ENCODE data around the gene PHPT1.

Gene PHPT1

DNA sequence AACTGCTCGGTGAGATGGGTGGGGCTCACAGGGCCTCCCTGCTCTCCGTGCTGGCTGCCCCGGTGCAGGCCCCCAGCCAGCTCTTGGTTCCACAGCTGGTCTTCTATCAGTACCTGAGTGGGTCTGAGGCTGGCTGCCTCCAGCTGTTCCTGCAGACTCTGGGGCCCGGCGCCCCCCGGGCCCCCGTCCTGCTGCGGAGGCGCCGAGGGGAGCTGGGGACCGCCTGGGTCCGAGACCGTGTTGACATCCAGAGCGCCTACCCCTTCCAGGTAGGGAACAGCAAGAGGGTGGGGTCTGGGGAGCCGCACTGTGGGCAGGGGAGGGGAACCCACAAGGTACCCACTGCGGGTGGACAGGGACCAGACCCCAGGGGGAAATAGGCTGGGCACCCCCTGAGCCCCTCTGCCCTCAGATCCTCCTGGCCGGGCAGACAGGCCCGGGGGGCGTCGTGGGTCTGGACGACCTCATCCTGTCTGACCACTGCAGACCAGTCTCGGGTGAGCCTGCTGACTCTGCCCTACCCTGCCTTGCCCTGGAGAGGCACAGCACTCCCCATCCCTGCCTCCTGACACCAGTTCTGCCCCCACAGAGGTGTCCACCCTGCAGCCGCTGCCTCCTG, 5.7 kb downstream of the PHPT1 start:
- TF ChIP-seq, protein P1, sequence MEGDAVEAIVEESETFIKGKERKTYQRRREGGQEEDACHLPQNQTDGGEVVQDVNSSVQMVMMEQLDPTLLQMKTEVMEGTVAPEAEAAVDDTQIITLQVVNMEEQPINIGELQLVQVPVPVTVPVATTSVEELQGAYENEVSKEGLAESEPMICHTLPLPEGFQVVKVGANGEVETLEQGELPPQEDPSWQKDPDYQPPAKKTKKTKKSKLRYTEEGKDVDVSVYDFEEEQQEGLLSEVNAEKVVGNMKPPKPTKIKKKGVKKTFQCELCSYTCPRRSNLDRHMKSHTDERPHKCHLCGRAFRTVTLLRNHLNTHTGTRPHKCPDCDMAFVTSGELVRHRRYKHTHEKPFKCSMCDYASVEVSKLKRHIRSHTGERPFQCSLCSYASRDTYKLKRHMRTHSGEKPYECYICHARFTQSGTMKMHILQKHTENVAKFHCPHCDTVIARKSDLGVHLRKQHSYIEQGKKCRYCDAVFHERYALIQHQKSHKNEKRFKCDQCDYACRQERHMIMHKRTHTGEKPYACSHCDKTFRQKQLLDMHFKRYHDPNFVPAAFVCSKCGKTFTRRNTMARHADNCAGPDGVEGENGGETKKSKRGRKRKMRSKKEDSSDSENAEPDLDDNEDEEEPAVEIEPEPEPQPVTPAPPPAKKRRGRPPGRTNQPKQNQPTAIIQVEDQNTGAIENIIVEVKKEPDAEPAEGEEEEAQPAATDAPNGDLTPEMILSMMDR (conservative IDR thresholded peaks at IDR 0.05; ENCODE audit: low read length): no peak
- no peak overlapping the region for H3K4me3 ChIP-seq (ENCODE audit: low read length)
- DNase-seq (ENCODE audit: low read depth): no peak

DNA sequence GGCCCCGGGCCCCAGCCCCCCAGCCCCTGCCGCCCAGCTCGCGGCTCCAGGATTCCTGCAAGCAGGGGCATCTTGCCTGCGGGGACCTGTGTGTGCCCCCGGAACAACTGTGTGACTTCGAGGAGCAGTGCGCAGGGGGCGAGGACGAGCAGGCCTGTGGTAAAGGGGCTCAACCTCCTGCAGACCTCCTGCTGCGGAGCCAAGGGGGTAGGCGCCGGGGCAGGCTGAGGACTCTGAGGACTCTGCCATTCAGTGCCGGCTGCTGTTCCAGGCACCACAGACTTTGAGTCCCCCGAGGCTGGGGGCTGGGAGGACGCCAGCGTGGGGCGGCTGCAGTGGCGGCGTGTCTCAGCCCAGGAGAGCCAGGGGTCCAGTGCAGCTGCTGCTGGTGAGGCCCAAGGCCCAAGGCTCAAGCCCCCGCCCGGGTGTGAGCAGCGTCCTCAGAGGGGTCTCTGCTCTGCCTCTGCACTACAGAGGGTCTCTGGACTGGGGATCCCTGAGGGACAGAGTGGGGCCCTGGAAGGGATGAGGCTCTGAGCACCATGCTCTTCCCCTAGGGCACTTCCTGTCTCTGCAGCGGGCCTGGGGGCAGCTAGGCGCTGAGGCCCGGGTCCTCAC, 6.4 kb downstream of the PHPT1 start:
- TF ChIP-seq, protein P1 (conservative IDR thresholded peaks at IDR 0.05; ENCODE audit: low read length): no peak

DNA sequence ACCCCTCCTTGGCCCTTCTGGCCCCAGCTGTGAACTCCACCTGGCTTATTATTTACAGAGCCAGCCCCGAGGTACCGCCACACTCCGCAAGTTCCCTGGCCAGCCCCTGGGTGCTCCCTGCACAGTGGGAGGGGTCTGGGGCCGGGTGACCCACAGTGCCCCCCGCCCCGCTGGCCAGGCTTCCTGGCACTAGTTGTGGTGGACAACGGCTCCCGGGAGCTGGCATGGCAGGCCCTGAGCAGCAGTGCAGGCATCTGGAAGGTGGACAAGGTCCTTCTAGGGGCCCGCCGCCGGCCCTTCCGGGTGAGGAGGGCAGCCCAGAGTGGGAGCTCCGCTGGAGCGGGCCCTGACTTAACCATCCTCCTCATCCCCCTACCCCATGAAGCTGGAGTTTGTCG, 6.9 kb downstream of the PHPT1 start:
- no peak for DNase-seq (ENCODE audit: low read depth)
- H3K4me3 ChIP-seq (ENCODE audit: low read length): no peak overlapping the region
- TF ChIP-seq, protein P1 (conservative IDR thresholded peaks at IDR 0.05; ENCODE audit: low read length): no peak

More for the DNA sequence above, 6.4 kb downstream of the PHPT1 start:
- no peak for DNase-seq (ENCODE audit: low read depth)
- no peak overlapping the region for H3K4me3 ChIP-seq (ENCODE audit: low read length)

DNA sequence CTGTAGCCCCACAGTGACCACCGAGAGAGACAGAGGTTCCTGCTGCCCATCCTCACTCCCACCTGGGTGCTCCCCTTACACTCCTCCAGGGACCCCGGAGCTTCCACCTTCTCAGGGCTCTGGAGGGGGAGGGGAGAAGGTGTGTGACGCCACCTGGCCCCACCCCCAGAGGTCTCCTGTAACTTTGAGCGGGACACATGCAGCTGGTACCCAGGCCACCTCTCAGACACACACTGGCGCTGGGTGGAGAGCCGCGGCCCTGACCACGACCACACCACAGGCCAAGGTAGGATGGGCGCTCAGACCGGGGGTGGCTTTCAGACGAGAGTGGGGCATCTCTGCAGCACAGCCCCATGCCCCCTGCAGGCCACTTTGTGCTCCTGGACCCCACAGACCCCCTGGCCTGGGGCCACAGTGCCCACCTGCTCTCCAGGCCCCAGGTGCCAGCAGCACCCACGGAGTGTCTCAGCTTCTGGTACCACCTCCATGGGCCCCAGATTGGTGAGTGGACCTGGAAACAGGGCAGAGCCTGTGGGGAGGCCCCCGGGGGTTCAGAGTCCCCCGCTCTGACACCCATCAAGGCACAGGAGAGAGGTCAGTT, 7.4 kb downstream of the PHPT1 start:
- no peak for DNase-seq (ENCODE audit: low read depth)
- H3K4me3 ChIP-seq (ENCODE audit: low read length): no peak overlapping the region
- TF ChIP-seq, protein P1 (conservative IDR thresholded peaks at IDR 0.05; ENCODE audit: low read length): no peak

DNA sequence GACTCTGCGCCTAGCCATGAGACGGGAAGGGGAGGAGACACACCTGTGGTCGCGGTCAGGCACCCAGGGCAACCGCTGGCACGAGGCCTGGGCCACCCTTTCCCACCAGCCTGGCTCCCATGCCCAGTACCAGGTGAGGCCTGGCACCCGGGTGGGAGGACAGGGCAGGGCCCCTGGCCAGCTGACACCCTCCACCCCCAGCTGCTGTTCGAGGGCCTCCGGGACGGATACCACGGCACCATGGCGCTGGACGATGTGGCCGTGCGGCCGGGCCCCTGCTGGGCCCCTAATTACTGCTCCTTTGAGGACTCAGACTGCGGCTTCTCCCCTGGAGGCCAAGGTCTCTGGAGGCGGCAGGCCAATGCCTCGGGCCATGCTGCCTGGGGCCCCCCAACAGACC, 8.0 kb downstream of the PHPT1 start:
- DNase-seq (ENCODE audit: low read depth): no peak
- TF ChIP-seq, protein P1 (conservative IDR thresholded peaks at IDR 0.05; ENCODE audit: low read length): no peak
- no peak overlapping the region for H3K4me3 ChIP-seq (ENCODE audit: low read length)

DNA sequence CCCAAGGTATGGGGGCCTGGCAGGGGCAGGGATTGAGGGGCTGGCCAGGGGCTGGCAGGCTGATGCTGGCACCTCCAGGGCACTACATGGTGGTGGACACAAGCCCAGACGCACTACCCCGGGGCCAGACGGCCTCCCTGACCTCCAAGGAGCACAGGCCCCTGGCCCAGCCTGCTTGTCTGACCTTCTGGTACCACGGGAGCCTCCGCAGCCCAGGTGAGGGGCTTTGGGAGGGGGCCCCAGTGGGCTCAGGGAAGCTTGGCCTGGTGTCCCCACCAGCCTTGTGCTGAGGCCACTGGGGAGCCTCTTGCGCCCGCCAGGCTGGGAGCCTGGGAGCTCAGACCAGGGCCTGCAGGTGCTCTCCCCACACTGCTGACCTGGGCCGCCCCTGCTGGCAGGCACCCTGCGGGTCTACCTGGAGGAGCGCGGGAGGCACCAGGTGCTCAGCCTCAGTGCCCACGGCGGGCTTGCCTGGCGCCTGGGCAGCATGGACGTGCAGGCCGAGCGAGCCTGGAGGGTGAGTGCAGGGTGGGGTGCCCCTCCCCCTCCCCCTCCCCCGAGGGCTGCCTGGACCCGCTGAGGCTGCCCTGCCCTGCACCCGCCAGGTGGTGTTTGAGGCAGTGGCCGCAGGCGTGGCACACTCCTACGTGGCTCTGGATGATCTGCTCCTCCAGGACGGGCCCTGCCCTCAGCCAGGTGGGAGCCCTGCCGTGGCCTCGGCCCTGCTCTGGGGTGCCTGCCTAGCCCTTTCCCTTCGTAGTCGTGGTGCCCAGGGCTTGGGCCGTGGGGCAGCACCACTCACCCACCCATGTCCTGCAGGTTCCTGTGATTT, 8.6 kb downstream of the PHPT1 start:
- DNase-seq (ENCODE audit: low read depth): no peak
- TF ChIP-seq, protein P1 (conservative IDR thresholded peaks at IDR 0.05; ENCODE audit: low read length): no peak
- no peak overlapping the region for H3K4me3 ChIP-seq (ENCODE audit: low read length)
